SKM-1 treated with dmso at 0.1 percent for 144 hours (cell line): ENCODE data around the gene PTPN12.
"Not testable (repeated sequence)": the region's sequence is repeated elsewhere in the genome, so short reads cannot be mapped to it uniquely, and the experiment has no call there.

Source experiments
- DNase-seq: peaks from one replicate; lab custom pipeline; 2025; ENCODE audit not compliant: unreplicated experiment; lab: John Stamatoyannopoulos, UW

Gene PTPN12

GRCh38 chr7:77575187-77575586, 38.1 kb downstream of the PTPN12 start:
- no peak for DNase-seq

- no peak for DNase-seq
Observed at GRCh38 chr7:77576856-77577255, 39.8 kb downstream of the PTPN12 start.

GRCh38 chr7:77579797-77580196, 42.7 kb downstream of the PTPN12 start:
- no peak for DNase-seq

GRCh38 chr7:77580762-77581350, 43.8 kb downstream of the PTPN12 start:
- DNase-seq, result no peak

- no peak for DNase-seq
Observed at GRCh38 chr7:77587272-77587671, 50.2 kb downstream of the PTPN12 start.

GRCh38 chr7:77600952-77601351, 63.9 kb downstream of the PTPN12 start:
- DNase-seq, result no peak

- DNase-seq, result no peak
Observed at GRCh38 chr7:77606562-77606961, 69.5 kb downstream of the PTPN12 start.

GRCh38 chr7:77619314-77619713, 82.2 kb downstream of the PTPN12 start:
- no peak for DNase-seq

- no peak for DNase-seq
Observed at GRCh38 chr7:77626586-77627308, 89.7 kb downstream of the PTPN12 start.

- DNase-seq, result no peak
Observed at GRCh38 chr7:77627309-77627676, 90.2 kb downstream of the PTPN12 start.

- no peak for DNase-seq
Observed at GRCh38 chr7:77629797-77630196, 92.7 kb downstream of the PTPN12 start.

GRCh38 chr7:77631820-77632219, 94.7 kb downstream of the PTPN12 start:
- no peak for DNase-seq

GRCh38 chr7:77644774-77645173, 107.7 kb downstream of the PTPN12 start:
- DNase-seq, result no peak

GRCh38 chr7:77648742-77649338, 111.7 kb downstream of the PTPN12 start:
- no peak for DNase-seq

- DNase-seq, result no peak
Observed at GRCh38 chr7:77649716-77650349, 112.7 kb downstream of the PTPN12 start.

GRCh38 chr7:77651575-77652162, 114.6 kb downstream of the PTPN12 start:
- peak; percentile 27 for DNase-seq

- not testable (repeated sequence) for DNase-seq
Observed at GRCh38 chr7:77652826-77653225, 115.7 kb downstream of the PTPN12 start.

- no peak for DNase-seq
Observed at GRCh38 chr7:77653572-77653971, 116.5 kb downstream of the PTPN12 start.

GRCh38 chr7:77655356-77655755, 118.3 kb downstream of the PTPN12 start:
- no peak for DNase-seq

- no peak for DNase-seq
Observed at GRCh38 chr7:77655836-77656455, 118.9 kb downstream of the PTPN12 start.
